ENCODE measurements around the gene RMND5B.

- TF ChIP-seq POLR2A (IDR thresholded peaks at IDR 0.05) (no peak), CTCF (IDR thresholded peaks at IDR 0.05) (no peak)
Measured at GRCh38 chr5:178114325-178115135, 16.3 kb upstream of the RMND5B start.

Data from body of pancreas (tissue), 4 donors.